ENCODE results near the gene MYO5A.

The MYO5A gene

DNA sequence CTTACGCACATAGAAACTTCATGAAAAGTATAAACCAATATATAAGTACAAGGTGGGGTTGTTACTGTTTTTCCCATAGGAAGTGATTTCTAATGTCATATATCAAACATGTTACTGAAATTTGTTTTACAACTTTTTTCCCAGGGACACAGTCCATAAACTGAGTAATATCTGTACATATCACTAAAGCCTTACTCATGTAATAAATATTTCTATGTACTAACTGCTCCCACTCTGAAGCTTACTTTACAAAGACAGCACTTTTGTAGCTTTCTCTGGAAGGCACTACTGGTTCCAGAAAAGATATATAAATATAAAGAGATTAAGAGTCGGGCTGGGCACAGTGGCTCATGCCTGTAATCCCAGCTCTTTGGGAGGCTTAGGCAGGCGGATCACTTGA, 91.7 kb downstream of the MYO5A start:
- TF ChIP-seq, protein P1, sequence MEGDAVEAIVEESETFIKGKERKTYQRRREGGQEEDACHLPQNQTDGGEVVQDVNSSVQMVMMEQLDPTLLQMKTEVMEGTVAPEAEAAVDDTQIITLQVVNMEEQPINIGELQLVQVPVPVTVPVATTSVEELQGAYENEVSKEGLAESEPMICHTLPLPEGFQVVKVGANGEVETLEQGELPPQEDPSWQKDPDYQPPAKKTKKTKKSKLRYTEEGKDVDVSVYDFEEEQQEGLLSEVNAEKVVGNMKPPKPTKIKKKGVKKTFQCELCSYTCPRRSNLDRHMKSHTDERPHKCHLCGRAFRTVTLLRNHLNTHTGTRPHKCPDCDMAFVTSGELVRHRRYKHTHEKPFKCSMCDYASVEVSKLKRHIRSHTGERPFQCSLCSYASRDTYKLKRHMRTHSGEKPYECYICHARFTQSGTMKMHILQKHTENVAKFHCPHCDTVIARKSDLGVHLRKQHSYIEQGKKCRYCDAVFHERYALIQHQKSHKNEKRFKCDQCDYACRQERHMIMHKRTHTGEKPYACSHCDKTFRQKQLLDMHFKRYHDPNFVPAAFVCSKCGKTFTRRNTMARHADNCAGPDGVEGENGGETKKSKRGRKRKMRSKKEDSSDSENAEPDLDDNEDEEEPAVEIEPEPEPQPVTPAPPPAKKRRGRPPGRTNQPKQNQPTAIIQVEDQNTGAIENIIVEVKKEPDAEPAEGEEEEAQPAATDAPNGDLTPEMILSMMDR (IDR thresholded peaks at IDR 0.05) = no peak

DNA sequence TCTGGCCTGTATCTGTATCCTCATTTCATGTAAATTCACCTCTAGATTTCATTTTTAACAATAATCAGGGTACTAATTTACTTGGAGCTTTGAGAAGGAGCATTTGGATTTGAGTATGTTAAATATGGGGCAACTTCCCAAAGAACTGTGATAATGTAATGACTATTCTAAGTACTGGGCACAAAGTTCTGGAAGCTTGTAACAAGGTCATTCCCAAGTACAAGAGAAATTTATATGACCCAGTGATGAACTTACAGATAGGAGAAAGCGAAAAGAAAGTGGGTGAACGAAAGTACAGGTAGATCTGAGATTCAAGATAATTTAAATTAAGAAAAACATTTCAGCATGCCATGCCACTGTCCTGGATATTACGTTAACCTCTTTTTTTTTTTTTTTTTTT, 93.8 kb downstream of the MYO5A start:
- Histone ChIP-seq H3K9me3 (ENCODE audit: control insufficient read depth, low read length) (no peaks in the 10 kb centered on the region), H3K4me2 (ENCODE audit: low read length) (peak overlapping the region; percentile 0), H3K4me1 (peaks cover 12% of the 10 kb centered on the region), H3K4me3 (ENCODE audit: low read depth, low read length) (no peak overlapping the region), H3K79me2 (no peaks in the 10 kb centered on the region), H3K27me3 (ENCODE audit: control insufficient read depth, insufficient read depth, low read length) (no peaks in the 10 kb centered on the region), H3K36me3 (ENCODE audit: control insufficient read depth, insufficient read depth, low read length) (no peaks in the 10 kb centered on the region), H2AFZ (peak overlapping the region; percentile 20), H3K27ac (peak overlapping the region; percentile 69), H3K9ac (no peak overlapping the region)
- TF ChIP-seq, protein P1 (IDR thresholded peaks at IDR 0.05) = no peak

More for the DNA sequence above, 91.7 kb downstream of the MYO5A start:
- H2AFZ ChIP-seq = no peak overlapping the region
- H3K4me3 ChIP-seq (ENCODE audit: low read depth, low read length) = no peak overlapping the region
- H3K9ac ChIP-seq = no peak overlapping the region
- peaks cover 2% of the 10 kb centered on the region for H3K79me2 ChIP-seq
- H3K27me3 ChIP-seq (ENCODE audit: control insufficient read depth, insufficient read depth, low read length) = no peaks in the 10 kb centered on the region
- no peaks in the 10 kb centered on the region for H3K9me3 ChIP-seq (ENCODE audit: control insufficient read depth, low read length)
- H3K27ac ChIP-seq = peak overlapping the region; percentile 75
- no peaks in the 10 kb centered on the region for H3K36me3 ChIP-seq (ENCODE audit: control insufficient read depth, insufficient read depth, low read length)
- peaks cover 12% of the 10 kb centered on the region for H3K4me1 ChIP-seq
- no peak overlapping the region for H3K4me2 ChIP-seq (ENCODE audit: low read length)

DNA sequence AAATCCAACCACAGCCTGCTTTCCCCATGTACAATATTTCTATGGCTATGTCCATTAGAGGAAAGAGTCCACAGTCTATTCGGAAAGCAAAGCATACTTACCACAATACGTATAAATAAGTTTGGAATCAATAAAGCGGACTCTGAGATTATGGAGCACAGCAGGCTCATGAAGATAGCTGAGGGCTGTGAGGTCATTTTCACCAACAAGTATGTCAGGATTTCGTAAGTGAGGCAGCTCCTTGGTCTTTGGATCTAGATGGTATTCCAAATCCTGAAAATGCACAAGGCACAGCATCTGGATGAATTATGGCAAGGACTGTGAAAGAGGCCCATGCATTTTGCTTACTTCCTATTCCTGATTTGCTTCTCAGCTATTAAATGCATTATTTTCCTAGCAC, 100.4 kb downstream of the MYO5A start:
- TF ChIP-seq, protein P1 (IDR thresholded peaks at IDR 0.05) = no peak
- Histone ChIP-seq H3K27ac (peak overlapping the region; percentile 32), H3K79me2 (no peaks in the 10 kb centered on the region), H3K9me3 (ENCODE audit: control insufficient read depth, low read length) (no peaks in the 10 kb centered on the region), H3K27me3 (ENCODE audit: control insufficient read depth, insufficient read depth, low read length) (no peaks in the 10 kb centered on the region), H3K36me3 (ENCODE audit: control insufficient read depth, insufficient read depth, low read length) (no peaks in the 10 kb centered on the region), H3K4me1 (peaks cover 2% of the 10 kb centered on the region), H3K9ac (no peak overlapping the region), H3K4me2 (ENCODE audit: low read length) (no peak overlapping the region), H3K4me3 (ENCODE audit: low read depth, low read length) (no peak overlapping the region), H2AFZ (no peak overlapping the region)

DNA sequence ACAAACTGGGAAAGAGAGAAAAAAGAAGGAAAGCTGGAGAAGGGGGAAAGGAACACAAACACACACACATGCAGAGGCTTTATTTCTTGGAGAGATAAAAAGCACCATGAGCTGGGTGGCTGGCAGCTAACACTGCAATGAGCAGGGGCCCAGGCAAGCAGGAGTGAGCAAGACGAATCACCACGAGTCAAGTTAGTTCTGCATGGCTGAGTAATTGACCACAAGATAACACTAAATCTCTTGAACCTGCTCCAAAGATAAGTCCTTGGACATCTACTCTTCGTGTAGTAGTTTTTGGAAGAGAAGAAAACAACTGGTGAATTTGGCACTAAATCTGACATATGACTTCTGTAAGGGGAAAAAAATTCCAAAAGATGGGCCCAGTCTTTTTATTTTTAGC, 100.9 kb downstream of the MYO5A start:
- Histone ChIP-seq H3K9me3 (ENCODE audit: control insufficient read depth, low read length) (no peaks in the 10 kb centered on the region), H3K79me2 (no peaks in the 10 kb centered on the region), H3K27me3 (ENCODE audit: control insufficient read depth, insufficient read depth, low read length) (no peaks in the 10 kb centered on the region), H3K4me2 (ENCODE audit: low read length) (peak overlapping the region; percentile 37), H3K4me3 (ENCODE audit: low read depth, low read length) (no peak overlapping the region), H2AFZ (no peak overlapping the region), H3K27ac (peak overlapping the region; percentile 32), H3K4me1 (peaks cover 2% of the 10 kb centered on the region), H3K36me3 (ENCODE audit: control insufficient read depth, insufficient read depth, low read length) (no peaks in the 10 kb centered on the region), H3K9ac (no peak overlapping the region)
- TF ChIP-seq, protein P1 (IDR thresholded peaks at IDR 0.05) = no peak

DNA sequence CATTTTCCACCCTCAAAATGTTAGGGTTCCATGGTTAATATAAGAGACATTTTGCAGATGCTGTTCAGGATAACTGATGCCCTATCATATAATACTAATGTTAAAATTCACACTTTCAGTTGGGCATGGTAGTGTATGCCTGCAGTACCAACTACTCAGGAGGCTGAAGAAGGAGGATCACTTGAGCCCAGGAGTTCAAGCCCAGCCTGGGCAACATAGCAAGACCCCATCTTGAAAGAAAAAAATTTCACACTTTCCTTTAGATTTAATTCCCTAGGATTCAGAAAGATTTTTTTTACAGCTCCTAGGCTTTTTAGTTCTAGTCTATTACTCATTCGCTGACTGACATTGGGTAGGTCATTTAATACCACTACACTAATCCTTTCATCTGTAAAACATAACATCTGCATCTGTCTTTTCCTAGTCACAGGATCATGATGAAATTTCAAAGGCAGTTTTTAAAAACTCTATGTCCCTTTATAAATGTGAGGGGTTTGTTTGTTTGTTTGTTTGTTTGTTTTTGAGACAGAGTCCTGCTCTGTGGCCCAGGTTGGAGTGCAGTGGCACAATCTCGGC, 103.7 kb downstream of the MYO5A start:
- Histone ChIP-seq H3K9ac (no peak overlapping the region), H3K4me3 (ENCODE audit: low read depth, low read length) (no peak overlapping the region), H3K36me3 (ENCODE audit: control insufficient read depth, insufficient read depth, low read length) (no peaks in the 10 kb centered on the region), H3K27me3 (ENCODE audit: control insufficient read depth, insufficient read depth, low read length) (no peaks in the 10 kb centered on the region), H3K79me2 (peaks cover 2% of the 10 kb centered on the region), H2AFZ (no peak overlapping the region), H3K4me1 (peaks cover 2% of the 10 kb centered on the region), H3K4me2 (ENCODE audit: low read length) (no peak overlapping the region), H3K27ac (no peak overlapping the region), H3K9me3 (ENCODE audit: control insufficient read depth, low read length) (no peaks in the 10 kb centered on the region)
- TF ChIP-seq, protein P1 (IDR thresholded peaks at IDR 0.05) = no peak

All from parathyroid adenoma (tissue), 2 donors.